Sigmoid colon (tissue), 3 donors: Measurements from ENCODE around the gene CLSTN2.

Experiments
- POLR2A ChIP-seq, 2 donors: fragments of 450-650 bp; IDR thresholded peaks; one replicate each; pipeline ENCODE4 v1.6.1; 2016; ENCODE audit warnings: antibody characterized with exemption in 2 of 2, mild to moderate bottlenecking in 2 of 2, moderate library complexity in 2 of 2
- TF ChIP-seq, protein P1 (sequence below), 4 experiments: fragments of 450-650 bp in 3 of 4; fragments of 200-600 bp in 1 of 4; IDR thresholded peaks; one replicate each; pipeline ENCODE4 v1.5.1; 2016 to 2019; ENCODE audit warnings: antibody characterized with exemption in 4 of 4, mild to moderate bottlenecking in 3 of 4, moderate library complexity in 2 of 4

DNA sequence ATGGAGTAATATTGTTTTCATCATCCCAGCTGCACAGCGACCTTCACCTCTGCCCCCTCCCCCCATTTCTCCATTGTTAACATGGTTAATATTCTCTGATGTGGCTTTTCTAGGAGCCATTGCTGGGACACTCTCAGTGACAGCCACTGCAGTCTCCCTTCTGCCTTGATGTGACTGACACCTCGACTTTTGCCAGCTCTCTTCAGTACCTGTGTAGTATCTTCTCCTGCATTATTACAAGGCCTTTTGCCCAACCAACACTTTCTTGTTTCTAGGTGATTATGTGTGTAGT lies 179.8 kb downstream of the CLSTN2 start:
- no peak for TF ChIP-seq POLR2A (IDR thresholded peaks at IDR 0.05)
- TF ChIP-seq, protein P1, sequence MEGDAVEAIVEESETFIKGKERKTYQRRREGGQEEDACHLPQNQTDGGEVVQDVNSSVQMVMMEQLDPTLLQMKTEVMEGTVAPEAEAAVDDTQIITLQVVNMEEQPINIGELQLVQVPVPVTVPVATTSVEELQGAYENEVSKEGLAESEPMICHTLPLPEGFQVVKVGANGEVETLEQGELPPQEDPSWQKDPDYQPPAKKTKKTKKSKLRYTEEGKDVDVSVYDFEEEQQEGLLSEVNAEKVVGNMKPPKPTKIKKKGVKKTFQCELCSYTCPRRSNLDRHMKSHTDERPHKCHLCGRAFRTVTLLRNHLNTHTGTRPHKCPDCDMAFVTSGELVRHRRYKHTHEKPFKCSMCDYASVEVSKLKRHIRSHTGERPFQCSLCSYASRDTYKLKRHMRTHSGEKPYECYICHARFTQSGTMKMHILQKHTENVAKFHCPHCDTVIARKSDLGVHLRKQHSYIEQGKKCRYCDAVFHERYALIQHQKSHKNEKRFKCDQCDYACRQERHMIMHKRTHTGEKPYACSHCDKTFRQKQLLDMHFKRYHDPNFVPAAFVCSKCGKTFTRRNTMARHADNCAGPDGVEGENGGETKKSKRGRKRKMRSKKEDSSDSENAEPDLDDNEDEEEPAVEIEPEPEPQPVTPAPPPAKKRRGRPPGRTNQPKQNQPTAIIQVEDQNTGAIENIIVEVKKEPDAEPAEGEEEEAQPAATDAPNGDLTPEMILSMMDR (IDR thresholded peaks at IDR 0.05): no peak
